Endothelial cell of umbilical vein (primary cell): ENCODE data around the gene ZMYND11.
"Not testable (repeated sequence)": the region's sequence is repeated elsewhere in the genome, so short reads cannot be mapped to it uniquely, and the experiment has no call there.

Source experiments
- EZH2 ChIP-seq: IDR thresholded peaks from 2 replicates; pipeline ENCODE4 v1.6.1; 2012; ENCODE audit warnings: borderline replicate concordance, low read depth, mild to moderate bottlenecking, moderate library complexity, low read length, inconsistent platforms; ENCODE audit not compliant: severe bottlenecking
- POLR2A ChIP-seq: IDR thresholded peaks from 2 replicates; pipeline ENCODE4 v1.6.1; 2012; ENCODE audit warnings: low read depth, mild to moderate bottlenecking, control low read depth, low read length
- TF ChIP-seq, protein P1 (sequence below), 2 donors: IDR thresholded peaks; 1 replicate in 1 of 2; 2 replicates in 1 of 2; pipeline ENCODE4 v1.5.1; 2011; ENCODE audit warnings: low read length in 2 of 2, mild to moderate bottlenecking in 2 of 2, moderate library complexity in 2 of 2, control low read depth in 1 of 2, inconsistent platforms in 1 of 2, low read depth in 1 of 2; ENCODE audit not compliant: insufficient read depth in 1 of 2; ENCODE audit errors: extremely low read depth in 1 of 2

DNA sequence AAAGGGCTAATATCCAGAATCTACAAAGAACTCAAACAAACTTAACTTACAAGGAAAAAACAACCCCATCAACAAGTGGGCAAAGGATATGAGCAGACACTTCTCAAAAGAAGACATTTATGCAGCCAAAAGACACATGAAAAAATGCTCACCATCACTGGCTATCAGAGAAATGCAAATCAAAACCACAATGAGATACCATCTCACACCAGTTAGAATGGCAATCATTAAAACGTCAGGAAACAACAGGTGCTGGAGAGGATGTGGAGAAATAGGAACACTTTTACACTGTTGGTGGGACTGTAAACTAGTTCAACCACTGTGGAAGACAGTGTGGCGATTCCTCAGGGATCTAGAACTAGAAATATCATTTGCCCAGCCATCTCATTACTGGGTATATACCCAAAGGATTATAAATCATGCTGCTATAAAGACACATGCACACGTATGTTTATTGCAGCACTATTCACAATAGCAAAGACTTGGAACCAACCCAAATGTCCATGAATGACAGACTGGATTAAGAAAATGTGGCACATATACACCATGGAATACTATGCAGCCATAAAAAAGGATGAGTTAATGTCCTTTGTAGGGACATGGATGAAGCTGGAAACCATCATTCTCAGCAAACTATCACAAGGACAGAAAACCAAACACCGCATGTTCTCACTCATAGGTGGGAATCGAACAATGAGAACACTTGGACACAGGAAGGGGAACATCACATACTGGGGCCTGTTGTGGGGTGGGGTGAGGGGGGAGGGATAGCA is 130.7 kb downstream of the ZMYND11 start:
- TF ChIP-seq, protein P1, sequence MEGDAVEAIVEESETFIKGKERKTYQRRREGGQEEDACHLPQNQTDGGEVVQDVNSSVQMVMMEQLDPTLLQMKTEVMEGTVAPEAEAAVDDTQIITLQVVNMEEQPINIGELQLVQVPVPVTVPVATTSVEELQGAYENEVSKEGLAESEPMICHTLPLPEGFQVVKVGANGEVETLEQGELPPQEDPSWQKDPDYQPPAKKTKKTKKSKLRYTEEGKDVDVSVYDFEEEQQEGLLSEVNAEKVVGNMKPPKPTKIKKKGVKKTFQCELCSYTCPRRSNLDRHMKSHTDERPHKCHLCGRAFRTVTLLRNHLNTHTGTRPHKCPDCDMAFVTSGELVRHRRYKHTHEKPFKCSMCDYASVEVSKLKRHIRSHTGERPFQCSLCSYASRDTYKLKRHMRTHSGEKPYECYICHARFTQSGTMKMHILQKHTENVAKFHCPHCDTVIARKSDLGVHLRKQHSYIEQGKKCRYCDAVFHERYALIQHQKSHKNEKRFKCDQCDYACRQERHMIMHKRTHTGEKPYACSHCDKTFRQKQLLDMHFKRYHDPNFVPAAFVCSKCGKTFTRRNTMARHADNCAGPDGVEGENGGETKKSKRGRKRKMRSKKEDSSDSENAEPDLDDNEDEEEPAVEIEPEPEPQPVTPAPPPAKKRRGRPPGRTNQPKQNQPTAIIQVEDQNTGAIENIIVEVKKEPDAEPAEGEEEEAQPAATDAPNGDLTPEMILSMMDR (IDR thresholded peaks at IDR 0.05; ENCODE audit: extremely low read depth in 1 of 2, insufficient read depth in 1 of 2, low read depth in 1 of 2, low read length in 2 of 2) = not testable (repeated sequence)
- TF ChIP-seq EZH2, POLR2A: not testable (repeated sequence)
